Thyroid gland (tissue), 4 donors: Measurements from ENCODE around the gene ZNF579. TPM values are rescaled to one million over a fixed set of nuclear protein-coding genes. Genes with fewer than 3 reads are reported as not detected.

Experiments used
- DNase-seq, 2 donors: peaks; one replicate each; pipeline ENCODE4 v3.0.0-alpha.2; 2019
- H3K27ac ChIP-seq, 3 donors: fragments of 200-600 bp; sonication (generic); 1 replicate in 2 of 3; 2 replicates in 1 of 3; pipeline ENCODE4 v1.5.1; 2016 to 2019; ENCODE audit warnings: mild to moderate bottlenecking in 1 of 3, moderate library complexity in 1 of 3
- H3K27me3 ChIP-seq: fragments of 200-600 bp; sonication (generic); one replicate; pipeline ENCODE4 v1.5.1; 2019
- H3K36me3 ChIP-seq, 2 donors: fragments of 200-600 bp; sonication (generic); one replicate each; pipeline ENCODE4 v1.5.1; 2016 to 2019
- H3K4me1 ChIP-seq, 2 donors: fragments of 200-600 bp; sonication (generic); one replicate each; pipeline ENCODE4 v1.5.1; 2017 to 2019
- H3K4me3 ChIP-seq, 3 donors: fragments of 200-600 bp; sonication (generic); replicated peaks in 1 of 3; 1 replicate in 2 of 3; 2 replicates in 1 of 3; pipeline ENCODE4 v1.5.1; 2016; ENCODE audit warnings: mild to moderate bottlenecking in 1 of 3
- H3K9me3 ChIP-seq: fragments of 200-600 bp; sonication (generic); one replicate; pipeline ENCODE4 v1.5.1; 2017
- POLR2A ChIP-seq, 2 donors: fragments of 450-650 bp; IDR thresholded peaks; one replicate each; pipeline ENCODE4 v1.6.1; 2017; ENCODE audit warnings: antibody characterized with exemption in 2 of 2, mild to moderate bottlenecking in 2 of 2, moderate library complexity in 1 of 2
- WGBS, 2 donors: methylation state at CpG; one replicate each; pipeline ENCODE4 v1.1.5; 2017; 5-methylcytosine and 5-hydroxymethylcytosine counted together
- intact Hi-C: fragments of 100-400 bp; cut with DNase I; formaldehyde crosslinking; loops from one replicate; pipeline ENCODE4 v1.15.1; 2023
- total RNA-seq, 4 donors: library from RNA; depleted of rRNA; stranded (reverse); fragments of >200 nt; gene quantifications; one replicate each; pipeline ENCODE4 v1.2.3, GENCODE V29; 2016
- TF ChIP-seq, protein P1 (sequence below), 6 experiments: fragments of 200-600 bp in 3 of 6; fragments of 450-650 bp in 3 of 6; sonication (generic) in 3 of 6; IDR thresholded peaks; one replicate each; pipeline ENCODE4 v1.5.1; 2016 to 2019; ENCODE audit warnings: antibody characterized with exemption in 6 of 6, mild to moderate bottlenecking in 2 of 6, inconsistent platforms in 1 of 6, moderate library complexity in 1 of 6

ZNF579 gene
- total RNA-seq, 4 donors from 2014 or later: 4.0 to 7.5 (median 6.6) TPM

DNA sequence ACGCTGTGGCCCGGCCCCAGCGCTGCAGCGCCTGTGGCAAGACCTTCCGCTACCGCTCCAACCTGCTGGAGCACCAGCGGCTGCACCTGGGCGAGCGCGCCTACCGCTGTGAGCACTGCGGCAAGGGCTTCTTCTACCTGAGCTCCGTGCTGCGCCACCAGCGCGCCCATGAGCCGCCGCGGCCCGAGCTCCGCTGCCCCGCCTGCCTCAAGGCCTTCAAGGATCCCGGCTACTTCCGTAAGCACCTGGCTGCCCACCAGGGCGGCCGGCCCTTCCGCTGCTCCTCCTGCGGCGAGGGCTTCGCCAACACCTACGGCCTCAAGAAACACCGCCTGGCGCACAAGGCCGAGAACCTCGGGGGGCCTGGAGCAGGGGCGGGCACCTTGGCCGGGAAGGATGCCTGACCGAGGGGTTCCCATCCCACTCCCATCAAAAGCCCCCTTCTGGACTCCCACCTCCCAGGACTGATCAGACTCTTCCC, 35.8 kb upstream of the ZNF579 start:
- 97 to 98% methylated on average over 19 to 30 of the region's 38 CpGs for WGBS, 2 donors
- Histone ChIP-seq H3K27me3 (no peaks in the 10 kb centered on the region), H3K4me3 (no peak overlapping the region), H3K4me1 (no peaks in the 10 kb centered on the region), H3K9me3 (no peaks in the 10 kb centered on the region), H3K27ac (no peak overlapping the region), H3K36me3 (peaks cover 15 to 28% of the 10 kb centered on the region in 2 donors)
- TF ChIP-seq POLR2A (IDR thresholded peaks at IDR 0.05): no peak
- TF ChIP-seq, protein P1, sequence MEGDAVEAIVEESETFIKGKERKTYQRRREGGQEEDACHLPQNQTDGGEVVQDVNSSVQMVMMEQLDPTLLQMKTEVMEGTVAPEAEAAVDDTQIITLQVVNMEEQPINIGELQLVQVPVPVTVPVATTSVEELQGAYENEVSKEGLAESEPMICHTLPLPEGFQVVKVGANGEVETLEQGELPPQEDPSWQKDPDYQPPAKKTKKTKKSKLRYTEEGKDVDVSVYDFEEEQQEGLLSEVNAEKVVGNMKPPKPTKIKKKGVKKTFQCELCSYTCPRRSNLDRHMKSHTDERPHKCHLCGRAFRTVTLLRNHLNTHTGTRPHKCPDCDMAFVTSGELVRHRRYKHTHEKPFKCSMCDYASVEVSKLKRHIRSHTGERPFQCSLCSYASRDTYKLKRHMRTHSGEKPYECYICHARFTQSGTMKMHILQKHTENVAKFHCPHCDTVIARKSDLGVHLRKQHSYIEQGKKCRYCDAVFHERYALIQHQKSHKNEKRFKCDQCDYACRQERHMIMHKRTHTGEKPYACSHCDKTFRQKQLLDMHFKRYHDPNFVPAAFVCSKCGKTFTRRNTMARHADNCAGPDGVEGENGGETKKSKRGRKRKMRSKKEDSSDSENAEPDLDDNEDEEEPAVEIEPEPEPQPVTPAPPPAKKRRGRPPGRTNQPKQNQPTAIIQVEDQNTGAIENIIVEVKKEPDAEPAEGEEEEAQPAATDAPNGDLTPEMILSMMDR (IDR thresholded peaks at IDR 0.05): no peak
- intact Hi-C loops: no loop called here
- no peak for DNase-seq

DNA sequence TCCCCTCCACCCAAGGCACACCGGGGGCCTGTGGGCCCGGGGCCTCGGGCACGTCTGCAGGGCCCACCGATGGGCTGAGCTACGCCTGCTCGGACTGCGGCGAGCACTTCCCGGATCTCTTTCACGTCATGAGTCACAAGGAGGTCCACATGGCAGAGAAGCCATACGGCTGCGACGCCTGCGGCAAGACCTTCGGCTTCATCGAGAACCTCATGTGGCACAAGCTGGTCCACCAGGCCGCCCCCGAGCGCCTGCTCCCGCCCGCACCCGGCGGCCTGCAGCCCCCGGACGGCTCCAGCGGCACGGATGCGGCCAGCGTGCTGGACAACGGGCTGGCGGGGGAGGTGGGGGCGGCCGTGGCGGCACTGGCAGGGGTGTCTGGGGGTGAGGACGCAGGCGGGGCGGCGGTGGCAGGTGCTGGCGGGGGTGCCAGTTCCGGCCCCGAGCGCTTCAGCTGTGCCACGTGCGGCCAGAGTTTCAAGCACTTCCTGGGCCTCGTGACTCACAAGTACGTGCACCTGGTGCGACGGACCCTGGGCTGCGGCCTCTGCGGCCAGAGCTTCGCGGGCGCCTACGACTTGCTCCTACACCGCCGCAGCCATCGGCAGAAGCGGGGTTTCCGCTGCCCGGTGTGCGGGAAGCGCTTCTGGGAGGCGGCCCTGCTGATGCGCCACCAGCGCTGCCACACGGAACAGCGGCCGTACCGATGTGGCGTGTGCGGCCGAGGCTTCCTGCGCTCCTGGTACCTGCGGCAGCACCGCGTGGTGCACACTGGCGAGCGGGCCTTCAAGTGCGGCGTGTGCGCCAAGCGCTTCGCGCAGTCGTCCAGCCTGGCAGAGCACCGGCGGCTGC, 35.1 kb upstream of the ZNF579 start:
- WGBS, 2 donors: 96% methylated on average over 20 to 59 of the region's 88 CpGs
- Histone ChIP-seq H3K27ac (no peak overlapping the region), H3K4me3 (no peak overlapping the region), H3K4me1 (no peaks in the 10 kb centered on the region), H3K9me3 (no peaks in the 10 kb centered on the region), H3K36me3 (peaks cover 15 to 28% of the 10 kb centered on the region in 2 donors), H3K27me3 (no peaks in the 10 kb centered on the region)
- DNase-seq: no peak
- TF ChIP-seq, protein P1 (IDR thresholded peaks at IDR 0.05): no peak
- TF ChIP-seq POLR2A (IDR thresholded peaks at IDR 0.05): no peak
- intact Hi-C loops: no loop called here

DNA sequence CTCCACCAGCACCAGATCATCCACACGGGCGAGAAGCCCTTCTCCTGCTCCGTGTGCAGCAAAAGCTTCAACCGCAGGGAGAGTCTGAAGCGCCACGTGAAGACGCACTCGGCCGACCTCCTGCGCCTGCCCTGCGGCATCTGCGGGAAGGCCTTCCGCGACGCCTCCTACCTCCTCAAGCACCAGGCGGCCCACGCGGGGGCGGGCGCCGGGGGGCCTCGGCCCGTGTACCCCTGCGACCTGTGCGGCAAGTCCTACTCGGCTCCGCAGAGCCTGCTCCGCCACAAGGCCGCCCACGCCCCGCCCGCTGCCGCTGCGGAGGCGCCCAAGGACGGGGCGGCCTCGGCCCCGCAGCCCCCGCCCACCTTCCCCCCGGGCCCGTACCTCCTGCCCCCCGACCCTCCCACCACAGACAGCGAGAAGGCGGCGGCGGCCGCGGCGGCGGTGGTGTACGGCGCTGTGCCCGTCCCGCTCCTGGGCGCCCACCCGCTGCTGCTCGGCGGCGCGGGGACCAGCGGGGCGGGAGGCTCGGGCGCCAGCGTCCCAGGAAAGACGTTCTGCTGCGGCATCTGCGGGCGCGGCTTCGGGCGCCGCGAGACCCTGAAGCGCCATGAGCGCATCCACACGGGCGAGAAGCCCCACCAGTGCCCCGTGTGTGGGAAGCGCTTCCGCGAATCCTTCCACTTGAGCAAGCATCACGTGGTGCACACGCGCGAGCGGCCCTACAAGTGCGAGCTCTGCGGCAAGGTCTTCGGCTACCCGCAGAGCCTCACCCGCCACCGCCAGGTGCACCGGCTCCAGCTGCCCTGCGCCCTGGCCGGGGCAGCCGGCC, 34.3 kb upstream of the ZNF579 start:
- Histone ChIP-seq H3K4me3 (no peak overlapping the region), H3K27ac (no peak overlapping the region), H3K9me3 (no peaks in the 10 kb centered on the region), H3K27me3 (no peaks in the 10 kb centered on the region), H3K36me3 (peaks cover 15 to 28% of the 10 kb centered on the region in 2 donors), H3K4me1 (no peaks in the 10 kb centered on the region)
- DNase-seq: no peak
- WGBS, 2 donors: 96 to 98% methylated on average over 58 to 71 of the region's 98 CpGs
- TF ChIP-seq POLR2A (IDR thresholded peaks at IDR 0.05): no peak
- TF ChIP-seq, protein P1 (IDR thresholded peaks at IDR 0.05): no peak
- intact Hi-C loops: no loop called here

DNA sequence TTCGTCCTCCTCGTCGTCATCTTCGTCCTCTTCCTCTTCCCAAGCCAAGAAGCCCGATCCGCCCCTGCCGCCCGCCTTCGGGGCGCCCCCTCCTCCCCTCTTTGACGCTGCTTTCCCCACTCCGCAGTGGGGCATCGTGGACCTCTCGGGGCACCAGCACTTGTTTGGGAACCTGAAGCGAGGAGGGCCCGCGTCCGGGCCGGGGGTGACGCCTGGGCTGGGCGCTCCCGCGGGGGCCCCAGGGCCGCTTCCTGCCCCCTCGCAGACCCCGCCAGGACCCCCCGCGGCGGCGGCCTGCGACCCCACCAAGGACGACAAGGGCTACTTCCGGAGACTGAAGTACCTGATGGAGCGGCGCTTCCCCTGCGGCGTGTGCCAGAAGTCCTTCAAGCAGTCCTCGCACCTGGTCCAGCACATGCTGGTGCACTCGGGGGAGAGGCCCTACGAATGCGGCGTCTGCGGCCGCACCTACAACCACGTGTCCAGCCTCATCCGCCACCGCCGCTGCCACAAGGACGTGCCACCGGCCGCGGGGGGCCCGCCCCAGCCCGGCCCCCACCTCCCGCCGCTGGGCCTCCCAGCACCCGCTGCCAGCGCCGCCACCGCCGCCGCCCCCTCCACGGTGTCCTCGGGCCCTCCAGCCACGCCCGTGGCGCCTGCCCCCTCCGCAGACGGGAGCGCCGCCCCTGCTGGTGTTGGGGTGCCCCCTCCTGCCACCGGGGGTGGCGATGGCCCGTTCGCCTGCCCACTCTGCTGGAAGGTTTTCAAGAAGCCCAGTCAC, 33.5 kb upstream of the ZNF579 start:
- no peaks in the 10 kb centered on the region for H3K9me3 ChIP-seq
- 93 to 94% methylated on average over 56 to 64 of the region's 75 CpGs for WGBS, 2 donors
- DNase-seq: no peak
- no peaks in the 10 kb centered on the region for H3K27me3 ChIP-seq
- intact Hi-C loops: no loop called here
- H3K4me1 ChIP-seq: no peaks in the 10 kb centered on the region
- H3K36me3 ChIP-seq: peaks cover 15 to 28% of the 10 kb centered on the region in 2 donors
- no peak for TF ChIP-seq POLR2A (IDR thresholded peaks at IDR 0.05)
- TF ChIP-seq, protein P1 (IDR thresholded peaks at IDR 0.05): no peak
- no peak overlapping the region for H3K27ac ChIP-seq
- H3K4me3 ChIP-seq: no peak overlapping the region
